ENCODE results near the gene TEP1. TPM values are rescaled to one million over a fixed set of nuclear protein-coding genes. Genes with fewer than 3 reads are reported as not detected.

TEP1 gene
- total RNA-seq, 1 experiment from 2014 or later = 23.1 TPM

GRCh38 chr14:20413744-20414082 lies 412 bp upstream of the TEP1 start:
- H4K20me1 ChIP-seq (ENCODE audit: insufficient read depth, low read depth, low read length) = no peaks in the 10 kb centered on the region
- peak; percentile 74 for DNase-seq

GRCh38 chr14:20412411-20412810 lies 890 bp downstream of the TEP1 start:
- Histone ChIP-seq H4K20me1 (ENCODE audit: insufficient read depth, low read depth, low read length) (no peaks in the 10 kb centered on the region), H3K79me2 (ENCODE audit: low read length) (peaks cover 22% of the 10 kb centered on the region), H3K36me3 (ENCODE audit: insufficient read depth, low read length) (peaks cover 6% of the 10 kb centered on the region), H3K9ac (ENCODE audit: low read length) (peak overlapping the region; percentile 96), H3K9me2 (replicated peaks; ENCODE audit: insufficient read depth, low read length) (no peaks in the 10 kb centered on the region), H3K9me3 (ENCODE audit: low read length) (no peaks in the 10 kb centered on the region), H2AFZ (ENCODE audit: low read length) (peak overlapping the region; percentile 99), H3K27me3 (ENCODE audit: low read length) (no peaks in the 10 kb centered on the region), H3K4me3 (ENCODE audit: low read length) (peak overlapping the region; percentile 96), H3K4me2 (ENCODE audit: low read depth, low read length, poor library complexity, severe bottlenecking) (peak overlapping the region; percentile 83), H3K4me1 (ENCODE audit: low read length) (peaks cover 18% of the 10 kb centered on the region), H3K27ac (ENCODE audit: low read length) (peak overlapping the region; percentile 82; the same call in 1 of the 2 replicates)
- peak; percentile 65 for DNase-seq

More at GRCh38 chr14:20413744-20414082, 412 bp upstream of the TEP1 start:
- peak overlapping the region; percentile 83 for H3K4me2 ChIP-seq (ENCODE audit: low read depth, low read length, poor library complexity, severe bottlenecking)
- no peaks in the 10 kb centered on the region for H3K9me2 ChIP-seq (replicated peaks; ENCODE audit: insufficient read depth, low read length)
- H3K4me3 ChIP-seq (ENCODE audit: low read length) = peak overlapping the region; percentile 96
- no peaks in the 10 kb centered on the region for H3K9me3 ChIP-seq (ENCODE audit: low read length)
- no peaks in the 10 kb centered on the region for H3K27me3 ChIP-seq (ENCODE audit: low read length)
- peak overlapping the region; percentile 99 for H2AFZ ChIP-seq (ENCODE audit: low read length)
- peaks cover 22% of the 10 kb centered on the region for H3K79me2 ChIP-seq (ENCODE audit: low read length)
- H3K27ac ChIP-seq (ENCODE audit: low read length) = peak overlapping the region; percentile 82
- peaks cover 18% of the 10 kb centered on the region for H3K4me1 ChIP-seq (ENCODE audit: low read length)
- H3K36me3 ChIP-seq (ENCODE audit: insufficient read depth, low read length) = no peaks in the 10 kb centered on the region
- H3K9ac ChIP-seq (ENCODE audit: low read length) = peak overlapping the region; percentile 96

- H3K4me2 ChIP-seq (ENCODE audit: low read depth, low read length, poor library complexity, severe bottlenecking) = no peak overlapping the region
- H3K27ac ChIP-seq (ENCODE audit: low read length) = no peak overlapping the region
- no peak for DNase-seq
- H3K9me2 ChIP-seq (replicated peaks; ENCODE audit: insufficient read depth, low read length) = no peaks in the 10 kb centered on the region
- H3K27me3 ChIP-seq (ENCODE audit: low read length) = no peaks in the 10 kb centered on the region
- no peaks in the 10 kb centered on the region for H4K20me1 ChIP-seq (ENCODE audit: insufficient read depth, low read depth, low read length)
- H2AFZ ChIP-seq (ENCODE audit: low read length) = no peak overlapping the region
- peaks cover 22% of the 10 kb centered on the region for H3K79me2 ChIP-seq (ENCODE audit: low read length)
- no peaks in the 10 kb centered on the region for H3K9me3 ChIP-seq (ENCODE audit: low read length)
- H3K9ac ChIP-seq (ENCODE audit: low read length) = no peak overlapping the region
- H3K36me3 ChIP-seq (ENCODE audit: insufficient read depth, low read length) = peaks cover 6% of the 10 kb centered on the region
- H3K4me3 ChIP-seq (ENCODE audit: low read length) = no peak overlapping the region
- peaks cover 15% of the 10 kb centered on the region for H3K4me1 ChIP-seq (ENCODE audit: low read length)
These were observed 4.1 kb downstream of the TEP1 start for GRCh38 chr14:20409226-20409625.

- H3K27me3 ChIP-seq (ENCODE audit: low read length) = no peaks in the 10 kb centered on the region
- no peaks in the 10 kb centered on the region for H4K20me1 ChIP-seq (ENCODE audit: insufficient read depth, low read depth, low read length)
- H3K27ac ChIP-seq (ENCODE audit: low read length) = no peak overlapping the region
These were observed 9.8 kb downstream of the TEP1 start for GRCh38 chr14:20403521-20403920.

DNA sequence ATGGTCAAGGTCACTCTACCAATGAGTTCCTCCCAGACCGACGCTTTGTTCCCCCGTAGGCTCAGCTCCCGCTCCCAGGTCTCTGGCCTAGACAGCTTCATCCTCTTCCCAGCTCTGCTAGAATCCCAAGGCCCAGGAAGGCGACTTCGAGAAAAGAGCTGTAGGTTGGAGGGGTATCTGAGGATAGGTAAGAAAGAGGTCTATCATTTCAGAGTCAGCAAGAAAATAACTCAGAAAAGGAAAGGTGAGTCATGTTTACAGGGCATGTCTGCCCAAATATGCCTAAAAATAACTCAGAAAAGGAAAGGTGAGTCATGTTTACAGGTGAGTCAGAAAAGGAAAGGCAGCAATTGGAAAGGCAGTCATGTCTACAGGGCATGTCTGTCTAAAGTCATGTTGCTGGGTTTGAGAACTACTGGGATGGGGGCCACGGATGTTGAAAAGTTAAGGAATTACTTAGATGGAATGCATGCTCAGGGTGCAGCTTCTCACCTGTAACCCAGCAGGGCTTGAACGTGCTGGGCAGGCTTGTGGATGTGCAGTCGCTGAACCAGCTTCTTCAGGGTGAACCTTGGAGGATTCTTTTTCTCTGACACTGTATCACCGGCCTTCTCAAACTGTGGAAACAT lies 12.2 kb downstream of the TEP1 start:
- Histone ChIP-seq H3K36me3 (ENCODE audit: insufficient read depth, low read length) (no peaks in the 10 kb centered on the region), H3K4me2 (ENCODE audit: low read depth, low read length, poor library complexity, severe bottlenecking) (no peak overlapping the region)
- no peak for DNase-seq

More at GRCh38 chr14:20403521-20403920, 9.8 kb downstream of the TEP1 start:
- DNase-seq = no peak
- no peaks in the 10 kb centered on the region; the same call in 1 of the 2 replicates for H3K79me2 ChIP-seq (ENCODE audit: low read length)
- H3K9me3 ChIP-seq (ENCODE audit: low read length) = no peaks in the 10 kb centered on the region
- no peaks in the 10 kb centered on the region for H3K9me2 ChIP-seq (replicated peaks; ENCODE audit: insufficient read depth, low read length)
- H3K36me3 ChIP-seq (ENCODE audit: insufficient read depth, low read length) = peaks cover 6% of the 10 kb centered on the region
- no peak overlapping the region for H3K9ac ChIP-seq (ENCODE audit: low read length)
- H2AFZ ChIP-seq (ENCODE audit: low read length) = no peak overlapping the region
- no peaks in the 10 kb centered on the region for H3K4me1 ChIP-seq (ENCODE audit: low read length)
- H3K4me3 ChIP-seq (ENCODE audit: low read length) = no peak overlapping the region
- no peak overlapping the region for H3K4me2 ChIP-seq (ENCODE audit: low read depth, low read length, poor library complexity, severe bottlenecking)

DNA sequence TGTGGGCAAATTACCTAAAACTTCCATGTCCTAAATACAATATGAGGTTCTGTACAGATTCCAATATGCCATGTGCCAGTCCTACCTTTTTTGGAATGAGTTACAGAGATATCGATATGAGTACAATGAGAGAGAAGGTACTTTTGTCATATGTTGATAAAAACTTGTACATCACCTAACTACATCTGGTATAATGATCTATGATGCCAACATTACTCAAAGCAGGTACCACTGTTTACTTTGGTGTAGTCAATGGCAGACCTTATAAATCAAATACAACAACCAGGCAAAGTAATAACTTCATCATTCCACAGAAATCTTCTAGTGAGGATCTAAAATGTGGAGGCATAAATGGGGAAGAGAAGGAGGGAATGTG lies 12.7 kb downstream of the TEP1 start:
- no peak overlapping the region for H2AFZ ChIP-seq (ENCODE audit: low read length)
- no peaks in the 10 kb centered on the region for H3K27me3 ChIP-seq (ENCODE audit: low read length)
- H3K9me2 ChIP-seq (replicated peaks; ENCODE audit: insufficient read depth, low read length) = no peaks in the 10 kb centered on the region
- H3K36me3 ChIP-seq (ENCODE audit: insufficient read depth, low read length) = no peaks in the 10 kb centered on the region
- no peak overlapping the region for H3K27ac ChIP-seq (ENCODE audit: low read length)
- H3K4me3 ChIP-seq (ENCODE audit: low read length) = no peak overlapping the region
- no peak for DNase-seq
- no peak overlapping the region for H3K4me2 ChIP-seq (ENCODE audit: low read depth, low read length, poor library complexity, severe bottlenecking)
- no peaks in the 10 kb centered on the region for H3K9me3 ChIP-seq (ENCODE audit: low read length)
- no peaks in the 10 kb centered on the region for H3K4me1 ChIP-seq (ENCODE audit: low read length)
- no peak overlapping the region for H3K9ac ChIP-seq (ENCODE audit: low read length)
- H3K79me2 ChIP-seq (ENCODE audit: low read length) = no peaks in the 10 kb centered on the region
- H4K20me1 ChIP-seq (ENCODE audit: insufficient read depth, low read depth, low read length) = no peaks in the 10 kb centered on the region

More for the DNA sequence above, 12.2 kb downstream of the TEP1 start:
- Histone ChIP-seq H3K27me3 (ENCODE audit: low read length) (no peaks in the 10 kb centered on the region), H3K9me3 (ENCODE audit: low read length) (no peaks in the 10 kb centered on the region), H3K27ac (ENCODE audit: low read length) (no peak overlapping the region), H3K4me3 (ENCODE audit: low read length) (no peak overlapping the region), H3K9ac (ENCODE audit: low read length) (no peak overlapping the region), H3K9me2 (replicated peaks; ENCODE audit: insufficient read depth, low read length) (no peaks in the 10 kb centered on the region), H3K4me1 (ENCODE audit: low read length) (no peaks in the 10 kb centered on the region), H2AFZ (ENCODE audit: low read length) (no peak overlapping the region), H3K79me2 (ENCODE audit: low read length) (no peaks in the 10 kb centered on the region), H4K20me1 (ENCODE audit: insufficient read depth, low read depth, low read length) (no peaks in the 10 kb centered on the region)

GRCh38 chr14:20397511-20397910 lies 15.8 kb downstream of the TEP1 start:
- no peaks in the 10 kb centered on the region for H3K9me2 ChIP-seq (replicated peaks; ENCODE audit: insufficient read depth, low read length)
- H3K4me3 ChIP-seq (ENCODE audit: low read length) = no peak overlapping the region
- no peaks in the 10 kb centered on the region for H3K9me3 ChIP-seq (ENCODE audit: low read length)
- no peaks in the 10 kb centered on the region for H3K4me1 ChIP-seq (ENCODE audit: low read length)
- peaks cover 5% of the 10 kb centered on the region; the same call in 1 of the 2 replicates for H3K36me3 ChIP-seq (ENCODE audit: insufficient read depth, low read length)
- no peak overlapping the region for H3K27ac ChIP-seq (ENCODE audit: low read length)
- no peak overlapping the region for H2AFZ ChIP-seq (ENCODE audit: low read length)
- no peak overlapping the region for H3K4me2 ChIP-seq (ENCODE audit: low read depth, low read length, poor library complexity, severe bottlenecking)
- H3K79me2 ChIP-seq (ENCODE audit: low read length) = no peaks in the 10 kb centered on the region
- H4K20me1 ChIP-seq (ENCODE audit: insufficient read depth, low read depth, low read length) = no peaks in the 10 kb centered on the region
- DNase-seq = no peak
- no peaks in the 10 kb centered on the region for H3K27me3 ChIP-seq (ENCODE audit: low read length)
- H3K9ac ChIP-seq (ENCODE audit: low read length) = no peak overlapping the region

GRCh38 chr14:20391505-20391904 lies 21.8 kb downstream of the TEP1 start:
- no peak overlapping the region for H2AFZ ChIP-seq (ENCODE audit: low read length)
- H3K9me2 ChIP-seq (replicated peaks; ENCODE audit: insufficient read depth, low read length) = no peaks in the 10 kb centered on the region
- no peaks in the 10 kb centered on the region for H4K20me1 ChIP-seq (ENCODE audit: insufficient read depth, low read depth, low read length)
- H3K79me2 ChIP-seq (ENCODE audit: low read length) = no peaks in the 10 kb centered on the region
- peaks cover 10% of the 10 kb centered on the region; the same call in 1 of the 2 replicates for H3K36me3 ChIP-seq (ENCODE audit: insufficient read depth, low read length)
- no peaks in the 10 kb centered on the region for H3K9me3 ChIP-seq (ENCODE audit: low read length)
- H3K4me2 ChIP-seq (ENCODE audit: low read depth, low read length, poor library complexity, severe bottlenecking) = no peak overlapping the region
- no peaks in the 10 kb centered on the region for H3K4me1 ChIP-seq (ENCODE audit: low read length)
- no peak overlapping the region for H3K27ac ChIP-seq (ENCODE audit: low read length)
- no peaks in the 10 kb centered on the region for H3K27me3 ChIP-seq (ENCODE audit: low read length)
- no peak for DNase-seq
- H3K4me3 ChIP-seq (ENCODE audit: low read length) = no peak overlapping the region
- H3K9ac ChIP-seq (ENCODE audit: low read length) = no peak overlapping the region

Data from Karpas-422 (cell line).